ENCODE data around the gene KRTAP17-1. TPM values are rescaled to one million over a fixed set of nuclear protein-coding genes. Genes with fewer than 3 reads are reported as not detected.

The KRTAP17-1 gene
- total RNA-seq, 1 experiment from 2014 or later, result not detected

- no peak for TF ChIP-seq CTCF (conservative IDR thresholded peaks at IDR 0.05)
- no peak overlapping the region for H3K14ac ChIP-seq (ENCODE audit: insufficient read depth, low read length)
- Mint-ChIP-seq H3K27me3 (ENCODE audit: low read depth) (no peaks in the 10 kb centered on the region; the same call in 1 of the 2 replicates), H3K27ac (no peak overlapping the region), H3K36me3 (ENCODE audit: insufficient read depth in 1 of 3, low read depth in 3 of 3) (no peaks in the 10 kb centered on the region), H3K9me3 (peaks cover 0 to 2% of the 10 kb centered on the region in 2 experiments; a peak in 2 of 5 replicates), H3K4me1 (peaks cover 0 to 10% of the 10 kb centered on the region in 2 experiments; a peak in 1 of 4 replicates), H3K4me3 (no peak overlapping the region)
- H2BK5ac ChIP-seq (ENCODE audit: insufficient read length, low read length), result no peak overlapping the region
- no peak overlapping the region for H2AK5ac ChIP-seq (ENCODE audit: insufficient read length, low read length)
- no peak overlapping the region for H3K4ac ChIP-seq (ENCODE audit: low read depth, low read length)
- DNase-seq, result no peak
- H3K9ac ChIP-seq (ENCODE audit: extremely low read depth, insufficient read length, low read length), result no peak overlapping the region
- H4K20me1 ChIP-seq (ENCODE audit: control insufficient read depth, insufficient read depth, insufficient read length), result no peaks in the 10 kb centered on the region
- no peak overlapping the region for H3K23ac ChIP-seq (ENCODE audit: insufficient read length, low read depth, low read length)
- H4K91ac ChIP-seq (ENCODE audit: insufficient read length, low read depth, low read length), result no peak overlapping the region
- H3K23me2 ChIP-seq (ENCODE audit: insufficient read length, low read depth, low read length, poor library complexity, severe bottlenecking), result no peaks in the 10 kb centered on the region
- H3K27ac ChIP-seq (ENCODE audit: insufficient read length, low read depth, low read length), result no peak overlapping the region
- no CpG with 5 or more reads among the region's 1 CpG for WGBS (ENCODE audit: extremely low coverage, insufficient read length, low lambda C conversion rate)
- no peak overlapping the region for H4K8ac ChIP-seq (replicated peaks; ENCODE audit: insufficient read length, low read depth, low read length)
- no peak overlapping the region for H3K56ac ChIP-seq (ENCODE audit: insufficient read length, low read depth, low read length)
- H4K5ac ChIP-seq (ENCODE audit: insufficient read length, low read depth, low read length), result no peak overlapping the region
- no peak overlapping the region for H2AFZ ChIP-seq (ENCODE audit: low read length)
- H2BK120ac ChIP-seq (ENCODE audit: low read depth, low read length, poor library complexity, severe bottlenecking), result no peak overlapping the region
- H3K79me2 ChIP-seq (ENCODE audit: insufficient read depth, low read length), result no peaks in the 10 kb centered on the region
- H3K4me2 ChIP-seq (ENCODE audit: insufficient read depth, insufficient read length, low read length), result no peak overlapping the region
- H3K4me1 ChIP-seq (ENCODE audit: insufficient read depth, low read length), result no peaks in the 10 kb centered on the region
- no peak overlapping the region for H2BK20ac ChIP-seq (ENCODE audit: low read depth, low read length, poor library complexity, severe bottlenecking)
- H3T11ph ChIP-seq (ENCODE audit: low read length), result no peak overlapping the region
- no peaks in the 10 kb centered on the region for H3K9me3 ChIP-seq (ENCODE audit: control insufficient read depth, low read depth, low read length)
- H3K79me1 ChIP-seq (ENCODE audit: insufficient read depth, low read depth, low read length, poor library complexity, severe bottlenecking), result no peaks in the 10 kb centered on the region
- H2BK12ac ChIP-seq (ENCODE audit: insufficient read length, low read depth, low read length), result no peak overlapping the region
- no peak overlapping the region for H2BK15ac ChIP-seq (ENCODE audit: low read depth, low read length)
- H3K18ac ChIP-seq (ENCODE audit: insufficient read length, low read depth, low read length), result no peak overlapping the region
- H3K27me3 ChIP-seq (ENCODE audit: insufficient read depth, low read length), result no peaks in the 10 kb centered on the region
These were observed 18.7 kb downstream of the KRTAP17-1 start for GRCh38 chr17:41296846-41297245.

Data from H9 (cell line).